Loucy (cell line): Measurements from ENCODE around the gene ITM2B.
"Not testable (repeated sequence)": the region's sequence is repeated elsewhere in the genome, so short reads cannot be mapped to it uniquely, and the experiment has no call there.

Source experiments
- H2AFZ ChIP-seq: fragments of 200-600 bp; sonication (generic); 2 replicates; pipeline ENCODE4 v1.6.0; 2016; ENCODE audit warnings: antibody characterized with exemption, mild to moderate bottlenecking, low read length, moderate library complexity
- H3F3A ChIP-seq: fragments of 200-600 bp; 2 replicates; pipeline ENCODE4 v1.6.0; 2016; ENCODE audit warnings: antibody characterized with exemption, low read depth, mild to moderate bottlenecking
- H3K27me3 ChIP-seq: fragments of 200-600 bp; sonication (generic); 2 replicates; pipeline ENCODE4 v1.6.1; 2014; ENCODE audit warnings: low read length, mild to moderate bottlenecking; ENCODE audit not compliant: insufficient read depth, poor library complexity, severe bottlenecking
- H3K36me3 ChIP-seq: fragments of 200-600 bp; sonication (generic); 2 replicates; pipeline ENCODE4 v1.6.1; 2016; ENCODE audit warnings: low read length; ENCODE audit not compliant: insufficient read depth
- H3K4me1 ChIP-seq: fragments of 200-600 bp; sonication (generic); 2 replicates; pipeline ENCODE4 v1.5.1; 2014; ENCODE audit warnings: low read length, mild to moderate bottlenecking; ENCODE audit not compliant: insufficient read depth, poor library complexity, severe bottlenecking
- H3K4me2 ChIP-seq: fragments of 200-600 bp; sonication (generic); 2 replicates; pipeline ENCODE4 v1.6.0; 2014; ENCODE audit warnings: antibody characterized with exemption, low read length, low read depth, mild to moderate bottlenecking; ENCODE audit not compliant: poor library complexity, severe bottlenecking
- H3K4me3 ChIP-seq: fragments of 200-600 bp; sonication (generic); 2 replicates; pipeline ENCODE4 v1.5.1; 2014; ENCODE audit warnings: low read length, mild to moderate bottlenecking, mixed read lengths; ENCODE audit not compliant: poor library complexity, severe bottlenecking
- H3K79me2 ChIP-seq: fragments of 200-600 bp; sonication (generic); 2 replicates; pipeline ENCODE4 v1.6.1; 2014; ENCODE audit warnings: low read length; ENCODE audit not compliant: insufficient read depth
- H3K9ac ChIP-seq: fragments of 200-600 bp; sonication (generic); 2 replicates; pipeline ENCODE4 v1.6.0; 2014; ENCODE audit warnings: mild to moderate bottlenecking, low read depth, low read length, moderate library complexity; ENCODE audit not compliant: poor library complexity, severe bottlenecking
- H3K9me2 ChIP-seq: fragments of 200-600 bp; sonication (generic); replicated peaks from 2 replicates; pipeline ENCODE4 v1.6.1; 2016; ENCODE audit warnings: low read depth, low read length, mixed read lengths
- H3K9me3 ChIP-seq: fragments of 200-600 bp; sonication (generic); 2 replicates; pipeline ENCODE4 v1.6.1; 2014; ENCODE audit warnings: mild to moderate bottlenecking, antibody characterized with exemption, low read length, low read depth; ENCODE audit not compliant: insufficient read depth
- H4K20me1 ChIP-seq: fragments of 200-600 bp; sonication (generic); 2 replicates; pipeline ENCODE4 v1.6.0; 2014; ENCODE audit warnings: antibody characterized with exemption, low read length, mild to moderate bottlenecking; ENCODE audit not compliant: insufficient read depth, poor library complexity, severe bottlenecking
- CTCF ChIP-seq: fragments of 200-600 bp; sonication (generic); conservative IDR thresholded peaks from 2 replicates; pipeline ENCODE4 v1.5.1; 2014; ENCODE audit warnings: mild to moderate bottlenecking, antibody characterized with exemption, low read length
- EZH2phosphoT487 ChIP-seq: fragments of 200-600 bp; IDR thresholded peaks from 2 replicates; pipeline ENCODE4 v1.6.1; 2018; ENCODE audit warnings: antibody characterized with exemption, mild to moderate bottlenecking, moderate library complexity, borderline replicate concordance

ITM2B gene

GRCh38 chr13:48236528-48237353, 3.7 kb downstream of the ITM2B start:
- no peaks in the 10 kb centered on the region; the same call in 1 of the 2 replicates for H3F3A ChIP-seq
- H4K20me1 ChIP-seq, result peaks cover 56% of the 10 kb centered on the region
- peak overlapping the region; percentile 92 for H3K4me2 ChIP-seq
- H3K9ac ChIP-seq, result peak overlapping the region; percentile 97
- no peak overlapping the region for H2AFZ ChIP-seq
- H3K4me3 ChIP-seq, result peak overlapping the region; percentile 99
- TF ChIP-seq EZH2phosphoT487 (no peak), CTCF (no peak)
- no peaks in the 10 kb centered on the region for H3K9me3 ChIP-seq
- H3K79me2 ChIP-seq, result peaks cover 90% of the 10 kb centered on the region
- no peaks in the 10 kb centered on the region for H3K9me2 ChIP-seq
- no peaks in the 10 kb centered on the region for H3K27me3 ChIP-seq
- peaks cover 69% of the 10 kb centered on the region for H3K4me1 ChIP-seq
- H3K36me3 ChIP-seq, result no peaks in the 10 kb centered on the region

- H3K4me2 ChIP-seq, result peak overlapping the region; percentile 29
- not testable (repeated sequence) for H2AFZ ChIP-seq, H3K36me3 ChIP-seq, H3K9ac ChIP-seq, H3K9me3 ChIP-seq, H3F3A ChIP-seq, H3K27me3 ChIP-seq, H3K9me2 ChIP-seq, H3K4me3 ChIP-seq
- peaks cover 58% of the 10 kb centered on the region for H4K20me1 ChIP-seq
- H3K4me1 ChIP-seq, result peaks cover 63% of the 10 kb centered on the region
- H3K79me2 ChIP-seq, result peaks cover 96% of the 10 kb centered on the region
Measured at GRCh38 chr13:48239369-48239768, 6.4 kb downstream of the ITM2B start.

GRCh38 chr13:48241651-48242050, 8.6 kb downstream of the ITM2B start:
- Histone ChIP-seq H3F3A (no peaks in the 10 kb centered on the region), H3K27me3 (no peaks in the 10 kb centered on the region), H2AFZ (no peak overlapping the region), H4K20me1 (peaks cover 36% of the 10 kb centered on the region), H3K4me1 (peaks cover 41% of the 10 kb centered on the region), H3K36me3 (no peaks in the 10 kb centered on the region), H3K9me2 (no peaks in the 10 kb centered on the region), H3K9me3 (no peaks in the 10 kb centered on the region), H3K79me2 (peaks cover 91% of the 10 kb centered on the region), H3K4me3 (no peak overlapping the region), H3K4me2 (peak overlapping the region; percentile 58), H3K9ac (peak overlapping the region; percentile 26)
- TF ChIP-seq EZH2phosphoT487, result no peak
- no peak for TF ChIP-seq CTCF

- Histone ChIP-seq H3K4me2 (peak overlapping the region; percentile 58), H3K4me3 (no peak overlapping the region), H4K20me1 (peaks cover 28% of the 10 kb centered on the region), H3K9ac (no peak overlapping the region), H3F3A (no peaks in the 10 kb centered on the region), H3K9me2 (no peaks in the 10 kb centered on the region), H2AFZ (no peak overlapping the region), H3K79me2 (peaks cover 83% of the 10 kb centered on the region), H3K4me1 (peaks cover 31% of the 10 kb centered on the region), H3K36me3 (no peaks in the 10 kb centered on the region), H3K9me3 (no peaks in the 10 kb centered on the region), H3K27me3 (no peaks in the 10 kb centered on the region)
- no peak for TF ChIP-seq CTCF
- no peak for TF ChIP-seq EZH2phosphoT487
Measured at GRCh38 chr13:48242677-48243076, 9.7 kb downstream of the ITM2B start.
